Endothelial cell of umbilical vein (primary cell): Measurements from ENCODE around the gene CRISPLD2. TPM values are rescaled to one million over a fixed set of nuclear protein-coding genes. Genes with fewer than 3 reads are reported as not detected.

Experiments used
- BruUV-seq: library from RNA; stranded (reverse); fragments of 400-500 nt; replicated peaks from 2 replicates; lab custom pipeline; 2021; lab: Mats Ljungman, UMichigan
- CTCF ChIA-PET: fragments of 300-600, 350-600 bp; sonication (Branson Sonifier 250); formaldehyde crosslinking; loops from one replicate; lab custom pipeline; 2021; ENCODE audit warnings: antibody characterized with exemption, inconsistent platforms; lab: Charles Lee
- POLR2A ChIA-PET: fragments of 300-600, 350-600 bp; sonication (Branson Sonifier 250); formaldehyde crosslinking; loops from one replicate; lab custom pipeline; 2021; ENCODE audit warnings: antibody characterized with exemption, inconsistent platforms; lab: Charles Lee
- DNase-seq: peaks from one replicate; pipeline ENCODE4 v3.0.0-alpha.2; 2011; ENCODE audit warnings: low read depth, low spot score
- FAIRE-seq: peaks from 2 replicates; lab custom pipeline; 2011; peaks lifted over from hg19 to GRCh38; lab: Jason Lieb, UNC
- H2AFZ ChIP-seq: 2 replicates; pipeline ENCODE4 v1.6.0; 2012; ENCODE audit warnings: low read depth, low read length, control low read depth, inconsistent platforms
- H3K27ac ChIP-seq: 2 replicates; pipeline ENCODE4 v1.5.1; 2011; ENCODE audit warnings: low read depth, mild to moderate bottlenecking, control low read depth, low read length, moderate library complexity; ENCODE audit not compliant: insufficient read depth
- H3K27me3 ChIP-seq, 2 experiments: 2 replicates each; pipeline versions ENCODE4 v1.6.0 to v1.6.1; 2011; ENCODE audit warnings: low read length in 2 of 2, mixed read lengths in 1 of 2; ENCODE audit not compliant: control insufficient read depth in 2 of 2, insufficient read depth in 2 of 2
- H3K36me3 ChIP-seq, 2 experiments: 2 replicates in 1 of 2; 3 replicates in 1 of 2; pipeline ENCODE4 v1.5.1; 2011; ENCODE audit warnings: low read length in 2 of 2, mild to moderate bottlenecking in 1 of 2, moderate library complexity in 1 of 2; ENCODE audit not compliant: control insufficient read depth in 2 of 2, insufficient read depth in 2 of 2; ENCODE audit errors: extremely low read depth in 1 of 2
- H3K4me1 ChIP-seq: 3 replicates; pipeline ENCODE4 v1.5.1; 2011; ENCODE audit warnings: mild to moderate bottlenecking, low read length; ENCODE audit not compliant: control insufficient read depth, insufficient read depth; ENCODE audit errors: extremely low read depth
- H3K4me2 ChIP-seq: 2 replicates; pipeline ENCODE4 v1.6.1; 2011; ENCODE audit warnings: low read length, control low read depth, mixed read lengths; ENCODE audit not compliant: insufficient read depth
- H3K4me3 ChIP-seq, 3 experiments: fragments of 200-600 bp in 1 of 3; sonication (generic), shearing (Covaris generic) in 1 of 3; replicated peaks in 1 of 3; 2 replicates each; pipeline ENCODE4 v1.5.1; 2011 to 2016; ENCODE audit warnings: control low read depth in 3 of 3, low read length in 3 of 3, mild to moderate bottlenecking in 2 of 3, inconsistent platforms in 1 of 3, low read depth in 1 of 3, moderate library complexity in 1 of 3; ENCODE audit not compliant: insufficient read depth in 1 of 3
- H3K79me2 ChIP-seq: 2 replicates; pipeline ENCODE4 v1.6.0; 2012; ENCODE audit warnings: low read length, inconsistent platforms; ENCODE audit not compliant: control insufficient read depth, insufficient read depth
- H3K9ac ChIP-seq: replicated peaks from 2 replicates; pipeline ENCODE3; 2011; ENCODE audit warnings: low read length, control low read depth; ENCODE audit not compliant: insufficient read depth; ENCODE audit errors: extremely low read depth
- H3K9me1 ChIP-seq: replicated peaks from 3 replicates; pipeline ENCODE4 v1.6.0; 2011; ENCODE audit warnings: mild to moderate bottlenecking, low read length; ENCODE audit not compliant: control insufficient read depth, insufficient read depth; ENCODE audit errors: extremely low read depth
- H3K9me3 ChIP-seq: replicated peaks from 2 replicates; pipeline ENCODE4 v1.5.1; 2012; ENCODE audit warnings: low read length, inconsistent platforms; ENCODE audit not compliant: control insufficient read depth, insufficient read depth
- H4K20me1 ChIP-seq: replicated peaks from 2 replicates; pipeline ENCODE3; 2011; ENCODE audit warnings: mild to moderate bottlenecking, low read length; ENCODE audit not compliant: control insufficient read depth, insufficient read depth; ENCODE audit errors: extremely low read depth
- EZH2 ChIP-seq: IDR thresholded peaks from 2 replicates; pipeline ENCODE4 v1.6.1; 2012; ENCODE audit warnings: borderline replicate concordance, low read depth, mild to moderate bottlenecking, moderate library complexity, low read length, inconsistent platforms; ENCODE audit not compliant: severe bottlenecking
- FOS ChIP-seq: IDR thresholded peaks from 2 replicates; pipeline ENCODE4 v1.6.1; 2011; ENCODE audit warnings: mild to moderate bottlenecking, low read length, moderate library complexity, borderline replicate concordance; ENCODE audit not compliant: insufficient read depth
- GATA2 ChIP-seq: IDR thresholded peaks from 2 replicates; pipeline ENCODE4 v1.7.0; 2011; ENCODE audit warnings: low read depth, mild to moderate bottlenecking, moderate library complexity, mixed read lengths, low read length; ENCODE audit not compliant: insufficient read length, insufficient read depth
- JUN ChIP-seq: IDR thresholded peaks from 2 replicates; pipeline ENCODE4 v1.6.1; 2011; ENCODE audit warnings: borderline replicate concordance, low read depth; ENCODE audit not compliant: insufficient read length, insufficient read depth
- MYC ChIP-seq: IDR thresholded peaks from one replicate; pipeline ENCODE4 v1.6.1; 2011; ENCODE audit warnings: mild to moderate bottlenecking, low read depth, low read length
- POLR2A ChIP-seq: IDR thresholded peaks from 2 replicates; pipeline ENCODE4 v1.6.1; 2012; ENCODE audit warnings: low read depth, mild to moderate bottlenecking, control low read depth, low read length
- POLR2AphosphoS5 ChIP-seq: IDR thresholded peaks from 2 replicates; pipeline ENCODE4 v1.6.1; 2012; ENCODE audit warnings: low read depth, mild to moderate bottlenecking, control low read depth, low read length, moderate library complexity; ENCODE audit not compliant: insufficient read depth
- dilution Hi-C: fragments of 300-500 bp; cut with MboI; formaldehyde crosslinking; loops from one replicate; pipeline ENCODE4 v1.15.0; 2019; ENCODE audit warnings: low sequenced_read_pairs; ENCODE audit not compliant: extremely low pct_ligation_motif_present
- intact Hi-C: fragments of 100-400 bp; cut with micrococcal nuclease; formaldehyde crosslinking; loops from one replicate; pipeline ENCODE4 v1.10.0; 2022
- polyA plus RNA-seq, 4 experiments: library from polyadenylated mRNA; depleted of rRNA in 3 of 4; stranded (reverse) in 3 of 4; unstranded in 1 of 4; fragments of >200 nt; gene quantifications; 2 replicates each; pipeline versions ENCODE4 v1.2.1 to v1.2.3, GENCODE V29; 2011 to 2012; ENCODE audit warnings: missing spikeins in 1 of 4
- total RNA-seq: library from RNA; stranded (reverse); gene quantifications from 2 replicates; pipeline ENCODE4 v1.2.3, GENCODE V29; 2021
- TF ChIP-seq, protein P1 (sequence below), 2 donors: IDR thresholded peaks; 1 replicate in 1 of 2; 2 replicates in 1 of 2; pipeline ENCODE4 v1.5.1; 2011; ENCODE audit warnings: low read length in 2 of 2, mild to moderate bottlenecking in 2 of 2, moderate library complexity in 2 of 2, control low read depth in 1 of 2, inconsistent platforms in 1 of 2, low read depth in 1 of 2; ENCODE audit not compliant: insufficient read depth in 1 of 2; ENCODE audit errors: extremely low read depth in 1 of 2
- TF ChIP-seq, protein P2 (sequence below): IDR thresholded peaks from 2 replicates; pipeline ENCODE4 v1.6.1; 2011; ENCODE audit not compliant: insufficient read depth, insufficient read length

CRISPLD2 gene
- total and polyA plus RNA-seq, 2 donors (not counting 3 experiments of a cell fraction or from before 2014, with no cell fraction given) = 0.14 to 0.73 TPM

- no peak for FAIRE-seq
- no peaks in the 10 kb centered on the region for H3K79me2 ChIP-seq
- no peak for TF ChIP-seq EZH2
- no peak for TF ChIP-seq POLR2A
- TF ChIP-seq JUN = no peak
- TF ChIP-seq, protein P1, sequence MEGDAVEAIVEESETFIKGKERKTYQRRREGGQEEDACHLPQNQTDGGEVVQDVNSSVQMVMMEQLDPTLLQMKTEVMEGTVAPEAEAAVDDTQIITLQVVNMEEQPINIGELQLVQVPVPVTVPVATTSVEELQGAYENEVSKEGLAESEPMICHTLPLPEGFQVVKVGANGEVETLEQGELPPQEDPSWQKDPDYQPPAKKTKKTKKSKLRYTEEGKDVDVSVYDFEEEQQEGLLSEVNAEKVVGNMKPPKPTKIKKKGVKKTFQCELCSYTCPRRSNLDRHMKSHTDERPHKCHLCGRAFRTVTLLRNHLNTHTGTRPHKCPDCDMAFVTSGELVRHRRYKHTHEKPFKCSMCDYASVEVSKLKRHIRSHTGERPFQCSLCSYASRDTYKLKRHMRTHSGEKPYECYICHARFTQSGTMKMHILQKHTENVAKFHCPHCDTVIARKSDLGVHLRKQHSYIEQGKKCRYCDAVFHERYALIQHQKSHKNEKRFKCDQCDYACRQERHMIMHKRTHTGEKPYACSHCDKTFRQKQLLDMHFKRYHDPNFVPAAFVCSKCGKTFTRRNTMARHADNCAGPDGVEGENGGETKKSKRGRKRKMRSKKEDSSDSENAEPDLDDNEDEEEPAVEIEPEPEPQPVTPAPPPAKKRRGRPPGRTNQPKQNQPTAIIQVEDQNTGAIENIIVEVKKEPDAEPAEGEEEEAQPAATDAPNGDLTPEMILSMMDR (IDR thresholded peaks at IDR 0.05; ENCODE audit: extremely low read depth in 1 of 2, insufficient read depth in 1 of 2, low read depth in 1 of 2, low read length in 2 of 2) = no peak
- no peak for TF ChIP-seq MYC
- no peak for TF ChIP-seq GATA2
- TF ChIP-seq POLR2AphosphoS5 = no peak
- TF ChIP-seq, protein P2, sequence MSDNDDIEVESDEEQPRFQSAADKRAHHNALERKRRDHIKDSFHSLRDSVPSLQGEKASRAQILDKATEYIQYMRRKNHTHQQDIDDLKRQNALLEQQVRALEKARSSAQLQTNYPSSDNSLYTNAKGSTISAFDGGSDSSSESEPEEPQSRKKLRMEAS = no peak
- no peak for TF ChIP-seq FOS
- no peak overlapping the region for H2AFZ ChIP-seq
- H3K27ac ChIP-seq = no peak overlapping the region
- no peaks in the 10 kb centered on the region for H3K36me3 ChIP-seq
- H3K9me3 ChIP-seq = no peaks in the 10 kb centered on the region
- ChIA-PET CTCF (no interaction called here), POLR2A (no interaction called here)
- dilution Hi-C loops (no loop called here), intact Hi-C loops (no loop called here)
- no peak overlapping the region for H3K9ac ChIP-seq
- H3K27me3 ChIP-seq = no peaks in the 10 kb centered on the region
- no peak overlapping the region for H3K4me3 ChIP-seq
- BruUV-seq = no TSS peak
- H4K20me1 ChIP-seq = no peaks in the 10 kb centered on the region
- no peak for DNase-seq
- no peak overlapping the region for H3K4me2 ChIP-seq
- H3K4me1 ChIP-seq = peaks cover 18% of the 10 kb centered on the region
- no peaks in the 10 kb centered on the region for H3K9me1 ChIP-seq
Measured at GRCh38 chr16:84889066-84889465, 69.3 kb downstream of the CRISPLD2 start.
